H9 (cell line): ENCODE data around the gene DMBT1. TPM values are rescaled to one million over a fixed set of nuclear protein-coding genes. Genes with fewer than 3 reads are reported as not detected.

Experiments
- DNase-seq: peaks from one replicate; pipeline ENCODE4 v3.0.0-alpha.2; 2017
- H2AFZ ChIP-seq: one replicate; pipeline ENCODE4 v1.6.1; 2013; ENCODE audit warnings: mild to moderate bottlenecking, low read length, control low read depth, moderate library complexity
- H2AK5ac ChIP-seq: 2 replicates; pipeline ENCODE4 v1.6.1; 2013; ENCODE audit warnings: low read length, control low read depth, mixed read lengths; ENCODE audit not compliant: insufficient read length
- H2BK120ac ChIP-seq: one replicate; pipeline ENCODE4 v1.6.1; 2013; ENCODE audit warnings: low read depth, mild to moderate bottlenecking, low read length, control low read depth, inconsistent platforms; ENCODE audit not compliant: poor library complexity, severe bottlenecking
- H2BK12ac ChIP-seq: 2 replicates; pipeline ENCODE4 v1.6.1; 2013; ENCODE audit warnings: low read length, control low read depth, mixed read lengths, low read depth; ENCODE audit not compliant: insufficient read length
- H2BK15ac ChIP-seq: 2 replicates; pipeline ENCODE4 v1.6.1; 2013; ENCODE audit warnings: low read depth, low read length, control low read depth
- H2BK20ac ChIP-seq: one replicate; pipeline ENCODE4 v1.6.1; 2013; ENCODE audit warnings: low read depth, mild to moderate bottlenecking, low read length, control low read depth, inconsistent platforms; ENCODE audit not compliant: poor library complexity, severe bottlenecking
- H2BK5ac ChIP-seq: 2 replicates; pipeline ENCODE4 v1.6.1; 2013; ENCODE audit warnings: low read length, control low read depth, mixed read lengths; ENCODE audit not compliant: insufficient read length
- H3K14ac ChIP-seq: 2 replicates; pipeline ENCODE4 v1.6.1; 2013; ENCODE audit warnings: low read length, control low read depth; ENCODE audit not compliant: insufficient read depth
- H3K18ac ChIP-seq: 2 replicates; pipeline ENCODE4 v1.6.1; 2013; ENCODE audit warnings: low read depth, mild to moderate bottlenecking, mixed read lengths, low read length, control low read depth; ENCODE audit not compliant: insufficient read length
- H3K23ac ChIP-seq: 2 replicates; pipeline ENCODE4 v1.6.1; 2013; ENCODE audit warnings: low read length, control low read depth, mixed read lengths, low read depth; ENCODE audit not compliant: insufficient read length
- H3K23me2 ChIP-seq: 2 replicates; pipeline ENCODE4 v1.6.1; 2013; ENCODE audit warnings: low read depth, mild to moderate bottlenecking, mixed read lengths, low read length, control low read depth; ENCODE audit not compliant: insufficient read length, poor library complexity, severe bottlenecking
- H3K27ac ChIP-seq: 2 replicates; pipeline ENCODE4 v1.5.1; 2013; ENCODE audit warnings: low read length, control low read depth, mixed read lengths, low read depth; ENCODE audit not compliant: insufficient read length
- H3K27me3 ChIP-seq: 2 replicates; pipeline ENCODE4 v1.6.1; 2013; ENCODE audit warnings: low read length, control low read depth, inconsistent platforms; ENCODE audit not compliant: insufficient read depth
- H3K4ac ChIP-seq: 2 replicates; pipeline ENCODE4 v1.6.1; 2013; ENCODE audit warnings: low read depth, mild to moderate bottlenecking, control low read depth, inconsistent platforms, low read length, moderate library complexity
- H3K4me1 ChIP-seq: 2 replicates; pipeline ENCODE4 v1.6.1; 2013; ENCODE audit warnings: low read length, control low read depth, inconsistent platforms; ENCODE audit not compliant: insufficient read depth
- H3K4me2 ChIP-seq: 2 replicates; pipeline ENCODE4 v1.6.1; 2013; ENCODE audit warnings: low read length, control low read depth, mixed read lengths; ENCODE audit not compliant: insufficient read length, insufficient read depth
- H3K56ac ChIP-seq: 2 replicates; pipeline ENCODE4 v1.6.1; 2013; ENCODE audit warnings: low read depth, mild to moderate bottlenecking, mixed read lengths, low read length, control low read depth; ENCODE audit not compliant: insufficient read length
- H3K79me1 ChIP-seq: 2 replicates; pipeline ENCODE4 v1.6.1; 2013; ENCODE audit warnings: low read depth, mild to moderate bottlenecking, moderate library complexity, low read length, control low read depth, inconsistent platforms; ENCODE audit not compliant: insufficient read depth, poor library complexity, severe bottlenecking
- H3K79me2 ChIP-seq: 2 replicates; pipeline ENCODE4 v1.6.1; 2013; ENCODE audit warnings: low read length, control low read depth, inconsistent platforms; ENCODE audit not compliant: insufficient read depth
- H3K9ac ChIP-seq: 2 replicates; pipeline ENCODE4 v1.6.1; 2013; ENCODE audit warnings: low read length, control low read depth, mixed read lengths; ENCODE audit not compliant: insufficient read length; ENCODE audit errors: extremely low read depth
- H3K9me3 ChIP-seq: one replicate; pipeline ENCODE4 v1.6.1; 2013; ENCODE audit warnings: low read depth, low read length, inconsistent platforms; ENCODE audit not compliant: control insufficient read depth
- H3T11ph ChIP-seq: one replicate; pipeline ENCODE4 v1.6.1; 2013; ENCODE audit warnings: mild to moderate bottlenecking, low read length, control low read depth, inconsistent platforms
- H4K20me1 ChIP-seq: one replicate; pipeline ENCODE4 v1.6.1; 2013; ENCODE audit not compliant: control insufficient read depth, insufficient read length, insufficient read depth
- H4K5ac ChIP-seq: 2 replicates; pipeline ENCODE4 v1.6.1; 2013; ENCODE audit warnings: low read depth, mild to moderate bottlenecking, mixed read lengths, low read length, control low read depth; ENCODE audit not compliant: insufficient read length
- H4K8ac ChIP-seq: replicated peaks from 2 replicates; pipeline ENCODE4 v1.6.1; 2013; ENCODE audit warnings: low read length, control low read depth, mixed read lengths, low read depth; ENCODE audit not compliant: insufficient read length
- H4K91ac ChIP-seq: 2 replicates; pipeline ENCODE4 v1.6.1; 2013; ENCODE audit warnings: low read depth, mild to moderate bottlenecking, moderate library complexity, mixed read lengths, low read length, control low read depth; ENCODE audit not compliant: insufficient read length
- H3K27ac Mint-ChIP-seq, 3 experiments: 2 replicates in 2 of 3; 3 replicates in 1 of 3; pipeline ENCODE4 v1.8.0; 2020 to 2021; ENCODE audit warnings: mixed read lengths in 3 of 3, mild to moderate bottlenecking in 1 of 3, moderate library complexity in 1 of 3
- H3K27me3 Mint-ChIP-seq: 2 replicates; pipeline ENCODE4 v1.8.0; 2021; ENCODE audit warnings: low read depth, mild to moderate bottlenecking, moderate library complexity, mixed read lengths
- H3K36me3 Mint-ChIP-seq, 3 experiments: 2 replicates in 2 of 3; 3 replicates in 1 of 3; pipeline ENCODE4 v1.8.0; 2020 to 2021; ENCODE audit warnings: low read depth in 3 of 3, mixed read lengths in 3 of 3; ENCODE audit not compliant: insufficient read depth in 1 of 3
- H3K4me1 Mint-ChIP-seq, 2 experiments: 2 replicates each; pipeline ENCODE4 v1.8.0; 2020; ENCODE audit warnings: mixed read lengths in 2 of 2
- H3K4me3 Mint-ChIP-seq, 2 experiments: 2 replicates in 1 of 2; 3 replicates in 1 of 2; pipeline ENCODE4 v1.8.0; 2020 to 2021; ENCODE audit warnings: mild to moderate bottlenecking in 2 of 2, mixed read lengths in 2 of 2, moderate library complexity in 1 of 2
- H3K9me3 Mint-ChIP-seq, 2 experiments: 2 replicates in 1 of 2; 3 replicates in 1 of 2; pipeline ENCODE4 v1.8.0; 2020; ENCODE audit warnings: mild to moderate bottlenecking in 2 of 2, mixed read lengths in 2 of 2, moderate library complexity in 1 of 2
- CTCF ChIP-seq: fragments of 200-600 bp; sonication (generic); conservative IDR thresholded peaks from 3 replicates; pipeline ENCODE4 v1.8.0; 2021; ENCODE audit warnings: antibody characterized with exemption, mild to moderate bottlenecking
- WGBS: extraction: QIAGEN DNeasy Blood & Tissue Kit; methylation state at CpG from one replicate; pipeline ENCODE4 v1.1.7; 2013; ENCODE audit warnings: missing lambda C conversion rate, low lambda C conversion rate, mixed read lengths; ENCODE audit not compliant: insufficient read length; ENCODE audit errors: extremely low coverage; 5-methylcytosine and 5-hydroxymethylcytosine counted together
- total RNA-seq: library from RNA; stranded (reverse); gene quantifications from 2 replicates; pipeline ENCODE4 v1.2.1, GENCODE V29; 2021

The DMBT1 gene
- total RNA-seq, 1 experiment from 2014 or later, result 0.04 TPM

- Mint-ChIP-seq H3K4me1 (peaks cover 6 to 7% of the 10 kb centered on the region in 2 experiments; a peak in 2 of 4 replicates), H3K9me3 (no peaks in the 10 kb centered on the region; a peak in 1 of 5 replicates), H3K27me3 (peaks cover 5% of the 10 kb centered on the region), H3K27ac (no peak overlapping the region), H3K36me3 (no peaks in the 10 kb centered on the region), H3K4me3 (no peak overlapping the region)
- no peak overlapping the region for H3K18ac ChIP-seq
- H2AK5ac ChIP-seq, result no peak overlapping the region
- H3K23ac ChIP-seq, result no peak overlapping the region
- H3K79me2 ChIP-seq, result no peaks in the 10 kb centered on the region
- no peak overlapping the region for H2BK12ac ChIP-seq
- no peak for DNase-seq
- no peaks in the 10 kb centered on the region for H3K79me1 ChIP-seq
- no peak overlapping the region for H3K4ac ChIP-seq
- H3T11ph ChIP-seq, result no peak overlapping the region
- H2AFZ ChIP-seq, result no peak overlapping the region
- no peak for TF ChIP-seq CTCF
- H3K9ac ChIP-seq, result no peak overlapping the region
- no peak overlapping the region for H4K8ac ChIP-seq
- no peaks in the 10 kb centered on the region for H3K4me1 ChIP-seq
- H4K91ac ChIP-seq, result no peak overlapping the region
- H3K9me3 ChIP-seq, result no peaks in the 10 kb centered on the region
- H2BK15ac ChIP-seq, result no peak overlapping the region
- no peak overlapping the region for H2BK120ac ChIP-seq
- no peak overlapping the region for H2BK20ac ChIP-seq
- no peak overlapping the region for H3K27ac ChIP-seq
- H3K23me2 ChIP-seq, result no peaks in the 10 kb centered on the region
- WGBS, result no CpG with 5 or more reads among the region's 5 CpGs
- H4K20me1 ChIP-seq, result no peaks in the 10 kb centered on the region
- H2BK5ac ChIP-seq, result no peak overlapping the region
- no peak overlapping the region for H3K14ac ChIP-seq
- no peak overlapping the region for H4K5ac ChIP-seq
- H3K4me2 ChIP-seq, result no peak overlapping the region
- H3K27me3 ChIP-seq, result no peaks in the 10 kb centered on the region
- no peak overlapping the region for H3K56ac ChIP-seq
These were observed 113.2 kb downstream of the DMBT1 start for GRCh38 chr10:122673731-122674130.
